HEK293 (cell line): ENCODE measurements around the gene DCPS.

Experiments used
- CTCF ChIA-PET: fragments of 350-600 bp; formaldehyde crosslinking; extraction: SDS; loops from one replicate; lab custom pipeline; 2021; ENCODE audit warnings: antibody characterized with exemption; lab: Yijun Ruan, JAX
- POLR2A ChIA-PET: fragments of 300-600 bp; formaldehyde crosslinking; extraction: SDS; loops from one replicate; lab custom pipeline; 2020; ENCODE audit warnings: antibody characterized with exemption, inconsistent platforms; lab: Yijun Ruan, JAX
- H3K27ac ChIP-seq: fragments of 200-500 bp; sonication (Bioruptor generic); 2 replicates; pipeline ENCODE4 v1.5.1; 2014; ENCODE audit warnings: low read depth, low read length, control low read depth, inconsistent platforms; ENCODE audit errors: extremely low read depth
- H3K36me3 ChIP-seq, 2 experiments: fragments of 200-500 bp in 1 of 2; sonication (Bioruptor generic) in 1 of 2; 1 replicate in 1 of 2; 2 replicates in 1 of 2; pipeline ENCODE4 v1.5.1; 2014 to 2017; ENCODE audit warnings: inconsistent platforms in 2 of 2, low read length in 2 of 2; ENCODE audit not compliant: control insufficient read depth in 2 of 2, insufficient read depth in 1 of 2
- H3K4me1 ChIP-seq: fragments of 200-500 bp; sonication (Bioruptor generic); 2 replicates; pipeline ENCODE4 v1.5.1; 2014; ENCODE audit warnings: mild to moderate bottlenecking, low read length, inconsistent platforms; ENCODE audit not compliant: control insufficient read depth, insufficient read depth
- H3K4me3 ChIP-seq: 2 replicates; pipeline ENCODE4 v1.5.1; 2011; ENCODE audit warnings: low read depth, mild to moderate bottlenecking, control low read depth, low read length, moderate library complexity
- H3K9me3 ChIP-seq: fragments of 200-500 bp; sonication (Bioruptor generic); 2 replicates; pipeline ENCODE4 v1.5.1; 2014; ENCODE audit warnings: low read depth, low read length, inconsistent platforms; ENCODE audit not compliant: control insufficient read depth, insufficient read depth
- EGR2 ChIP-seq: fragments of 450-650 bp; formaldehyde crosslinking; IDR thresholded peaks from 2 replicates; pipeline ENCODE4 v1.5.1; 2016; ENCODE audit warnings: low read depth, missing biosample characterization, missing genetic modification characterization
- GLIS1 ChIP-seq: fragments of 450-650 bp; formaldehyde crosslinking; IDR thresholded peaks from 2 replicates; pipeline ENCODE4 v1.5.1; 2016; ENCODE audit warnings: missing biosample characterization, missing genetic modification characterization
- KLF8 ChIP-seq: fragments of 450-650 bp; formaldehyde crosslinking; IDR thresholded peaks from 2 replicates; pipeline ENCODE4 v1.5.1; 2016; ENCODE audit warnings: missing biosample characterization, missing genetic modification characterization
- MZF1 ChIP-seq: fragments of 450-650 bp; formaldehyde crosslinking; IDR thresholded peaks from 2 replicates; pipeline ENCODE4 v1.5.1; 2017; ENCODE audit warnings: missing biosample characterization, missing genetic modification characterization, borderline replicate concordance
- ZBTB20 ChIP-seq: fragments of 450-650 bp; formaldehyde crosslinking; IDR thresholded peaks from 2 replicates; pipeline ENCODE4 v1.5.1; 2016; ENCODE audit warnings: missing biosample characterization, missing genetic modification characterization
- ZEB2 ChIP-seq: fragments of 450-650 bp; formaldehyde crosslinking; IDR thresholded peaks from 2 replicates; pipeline ENCODE4 v1.5.1; 2016; ENCODE audit warnings: missing biosample characterization, missing genetic modification characterization
- ZFHX2 ChIP-seq: fragments of 450-650 bp; formaldehyde crosslinking; conservative IDR thresholded peaks from 2 replicates; pipeline ENCODE4 v1.5.1; 2016; ENCODE audit warnings: missing biosample characterization, missing genetic modification characterization
- ZNF132 ChIP-seq: fragments of 450-650 bp; formaldehyde crosslinking; IDR thresholded peaks from 2 replicates; pipeline ENCODE4 v1.5.1; 2017; ENCODE audit warnings: missing biosample characterization, missing genetic modification characterization, borderline replicate concordance
- ZNF16 ChIP-seq: fragments of 450-650 bp; formaldehyde crosslinking; IDR thresholded peaks from 2 replicates; pipeline ENCODE4 v1.5.1; 2016; ENCODE audit warnings: low read depth, missing biosample characterization, missing genetic modification characterization
- ZNF169 ChIP-seq: fragments of 450-650 bp; formaldehyde crosslinking; IDR thresholded peaks from 2 replicates; pipeline ENCODE4 v1.5.1; 2016; ENCODE audit warnings: missing biosample characterization, missing genetic modification characterization
- ZNF302 ChIP-seq: fragments of 450-650 bp; formaldehyde crosslinking; IDR thresholded peaks from 2 replicates; pipeline ENCODE4 v1.5.1; 2016; ENCODE audit warnings: missing biosample characterization, missing genetic modification characterization, low read depth
- ZNF654 ChIP-seq: fragments of 450-650 bp; formaldehyde crosslinking; IDR thresholded peaks from 2 replicates; pipeline ENCODE4 v1.5.1; 2016; ENCODE audit warnings: low read depth, missing biosample characterization, missing genetic modification characterization
- ZNF707 ChIP-seq: fragments of 450-650 bp; formaldehyde crosslinking; IDR thresholded peaks from 2 replicates; pipeline ENCODE4 v1.5.1; 2016; ENCODE audit warnings: missing biosample characterization, missing genetic modification characterization
- ZXDB ChIP-seq: fragments of 450-650 bp; formaldehyde crosslinking; IDR thresholded peaks from 2 replicates; pipeline ENCODE4 v1.5.1; 2016; ENCODE audit warnings: missing biosample characterization, missing genetic modification characterization
- TF ChIP-seq, protein P1 (sequence below): fragments of 450-650 bp; formaldehyde crosslinking; IDR thresholded peaks from 2 replicates; pipeline ENCODE4 v1.5.1; 2016; ENCODE audit warnings: missing biosample characterization, missing genetic modification characterization, borderline replicate concordance
- TF ChIP-seq, protein P2 (sequence below): fragments of 450-650 bp; formaldehyde crosslinking; IDR thresholded peaks from 2 replicates; pipeline ENCODE4; 2016; ENCODE audit warnings: missing biosample characterization, missing genetic modification characterization
- TF ChIP-seq, protein P3 (sequence below): fragments of 450-650 bp; formaldehyde crosslinking; IDR thresholded peaks from 2 replicates; pipeline ENCODE4 v1.5.1; 2016; ENCODE audit warnings: missing biosample characterization, missing genetic modification characterization
- TF ChIP-seq, protein P4 (sequence below): fragments of 450-650 bp; formaldehyde crosslinking; IDR thresholded peaks from 2 replicates; pipeline ENCODE4 v1.5.1; 2016; ENCODE audit warnings: missing biosample characterization, missing genetic modification characterization
- TF ChIP-seq, protein P5 (sequence below): fragments of 450-650 bp; formaldehyde crosslinking; IDR thresholded peaks from 2 replicates; pipeline ENCODE4 v1.5.1; 2016; ENCODE audit warnings: missing biosample characterization, missing genetic modification characterization
- TF ChIP-seq, protein P6 (sequence below): fragments of 450-650 bp; formaldehyde crosslinking; IDR thresholded peaks from 2 replicates; pipeline ENCODE4 v1.5.1; 2016; ENCODE audit warnings: missing biosample characterization, missing genetic modification characterization

The DCPS gene

DNA sequence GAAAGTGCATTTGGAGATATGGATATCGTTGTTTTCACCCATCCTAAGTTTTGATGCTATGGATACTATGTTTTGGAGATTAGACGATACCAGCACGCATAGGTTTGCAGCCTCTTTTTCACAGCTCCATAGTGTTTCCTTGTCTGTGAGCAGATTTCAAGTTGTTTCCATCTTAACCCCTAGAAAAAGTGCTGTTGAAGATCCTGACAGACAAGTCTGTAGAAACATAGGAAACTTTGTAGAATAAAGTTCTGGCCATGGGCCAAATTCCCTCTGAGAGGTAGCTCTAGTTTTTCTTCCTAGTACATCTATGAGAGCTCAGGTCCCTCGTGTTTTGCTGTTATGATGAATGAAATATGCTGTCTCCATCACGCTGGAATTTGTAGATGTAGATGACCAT, 84.0 kb downstream of the DCPS start:
- Histone ChIP-seq H3K9me3 (no peaks in the 10 kb centered on the region), H3K36me3 (no peaks in the 10 kb centered on the region), H3K4me1 (no peaks in the 10 kb centered on the region), H3K4me3 (no peak overlapping the region), H3K27ac (no peak overlapping the region)
- TF ChIP-seq ZFHX2 (tag by site-specific recombination) = no peak
- TF ChIP-seq KLF8 (tag by site-specific recombination) = no peak
- no peak for TF ChIP-seq ZBTB20 (tag by site-specific recombination)
- TF ChIP-seq, protein P1, sequence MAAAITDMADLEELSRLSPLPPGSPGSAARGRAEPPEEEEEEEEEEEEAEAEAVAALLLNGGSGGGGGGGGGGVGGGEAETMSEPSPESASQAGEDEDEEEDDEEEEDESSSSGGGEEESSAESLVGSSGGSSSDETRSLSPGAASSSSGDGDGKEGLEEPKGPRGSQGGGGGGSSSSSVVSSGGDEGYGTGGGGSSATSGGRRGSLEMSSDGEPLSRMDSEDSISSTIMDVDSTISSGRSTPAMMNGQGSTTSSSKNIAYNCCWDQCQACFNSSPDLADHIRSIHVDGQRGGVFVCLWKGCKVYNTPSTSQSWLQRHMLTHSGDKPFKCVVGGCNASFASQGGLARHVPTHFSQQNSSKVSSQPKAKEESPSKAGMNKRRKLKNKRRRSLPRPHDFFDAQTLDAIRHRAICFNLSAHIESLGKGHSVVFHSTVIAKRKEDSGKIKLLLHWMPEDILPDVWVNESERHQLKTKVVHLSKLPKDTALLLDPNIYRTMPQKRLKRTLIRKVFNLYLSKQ (tag by site-specific recombination) = no peak
- TF ChIP-seq, protein P2, sequence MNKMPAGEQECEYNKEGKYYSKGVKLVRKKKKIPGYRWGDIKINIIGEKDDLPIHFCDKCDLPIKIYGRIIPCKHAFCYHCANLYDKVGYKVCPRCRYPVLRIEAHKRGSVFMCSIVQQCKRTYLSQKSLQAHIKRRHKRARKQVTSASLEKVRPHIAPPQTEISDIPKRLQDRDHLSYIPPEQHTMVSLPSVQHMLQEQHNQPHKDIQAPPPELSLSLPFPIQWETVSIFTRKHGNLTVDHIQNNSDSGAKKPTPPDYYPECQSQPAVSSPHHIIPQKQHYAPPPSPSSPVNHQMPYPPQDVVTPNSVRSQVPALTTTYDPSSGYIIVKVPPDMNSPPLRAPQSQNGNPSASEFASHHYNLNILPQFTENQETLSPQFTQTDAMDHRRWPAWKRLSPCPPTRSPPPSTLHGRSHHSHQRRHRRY (tag by site-specific recombination) = no peak
- POLR2A ChIA-PET = no interaction called here
- CTCF ChIA-PET = interaction anchor here (1.6 kb wide), 1 partner anchor 77 kb away, joined by 4 read pairs; no protein-coding TSS in a partner anchor

DNA sequence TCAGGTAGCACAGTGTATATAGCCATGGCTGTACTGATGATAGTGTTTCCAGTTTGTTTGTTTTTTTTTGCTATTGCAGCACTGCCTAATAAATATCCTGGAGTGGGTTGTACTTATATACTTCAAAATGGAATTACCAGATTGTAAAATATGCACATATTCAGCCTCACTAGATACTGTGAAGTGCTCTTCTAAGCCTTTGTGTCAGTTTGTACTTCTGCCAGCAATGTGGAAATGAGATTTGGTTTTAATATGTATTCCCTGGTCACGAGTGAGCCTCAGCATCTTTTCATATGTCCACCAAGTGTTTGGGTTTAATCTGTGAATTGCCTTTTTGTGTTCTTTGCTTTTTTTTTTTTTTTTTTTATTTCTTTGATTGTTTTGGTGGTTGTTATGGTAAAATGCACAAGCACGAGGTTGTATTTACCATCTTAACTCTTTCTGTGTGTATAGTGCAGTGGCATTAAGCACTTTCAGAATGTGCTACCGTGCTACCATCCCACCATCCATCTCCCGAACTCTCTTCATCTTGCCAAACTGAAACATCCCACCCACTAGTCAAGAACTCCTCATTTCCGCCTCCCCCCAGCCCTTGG, 86.5 kb downstream of the DCPS start:
- Histone ChIP-seq H3K36me3 (no peaks in the 10 kb centered on the region), H3K4me3 (no peak overlapping the region), H3K9me3 (no peaks in the 10 kb centered on the region), H3K4me1 (no peaks in the 10 kb centered on the region), H3K27ac (no peak overlapping the region)
- TF ChIP-seq EGR2 = no peak
- TF ChIP-seq, protein P3, sequence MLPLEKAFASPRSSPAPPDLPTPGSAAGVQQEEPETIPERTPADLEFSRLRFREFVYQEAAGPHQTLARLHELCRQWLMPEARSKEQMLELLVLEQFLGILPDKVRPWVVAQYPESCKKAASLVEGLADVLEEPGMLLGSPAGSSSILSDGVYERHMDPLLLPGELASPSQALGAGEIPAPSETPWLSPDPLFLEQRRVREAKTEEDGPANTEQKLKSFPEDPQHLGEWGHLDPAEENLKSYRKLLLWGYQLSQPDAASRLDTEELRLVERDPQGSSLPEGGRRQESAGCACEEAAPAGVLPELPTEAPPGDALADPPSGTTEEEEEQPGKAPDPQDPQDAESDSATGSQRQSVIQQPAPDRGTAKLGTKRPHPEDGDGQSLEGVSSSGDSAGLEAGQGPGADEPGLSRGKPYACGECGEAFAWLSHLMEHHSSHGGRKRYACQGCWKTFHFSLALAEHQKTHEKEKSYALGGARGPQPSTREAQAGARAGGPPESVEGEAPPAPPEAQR = no peak
- TF ChIP-seq MZF1 (tag by site-specific recombination) = no peak
- TF ChIP-seq ZNF707 (tag by site-specific recombination) = no peak
- no peak for TF ChIP-seq ZNF169 (tag by site-specific recombination)
- TF ChIP-seq ZNF132 = no peak
- no peak for TF ChIP-seq ZEB2 (tag by site-specific recombination)
- TF ChIP-seq, protein P4, sequence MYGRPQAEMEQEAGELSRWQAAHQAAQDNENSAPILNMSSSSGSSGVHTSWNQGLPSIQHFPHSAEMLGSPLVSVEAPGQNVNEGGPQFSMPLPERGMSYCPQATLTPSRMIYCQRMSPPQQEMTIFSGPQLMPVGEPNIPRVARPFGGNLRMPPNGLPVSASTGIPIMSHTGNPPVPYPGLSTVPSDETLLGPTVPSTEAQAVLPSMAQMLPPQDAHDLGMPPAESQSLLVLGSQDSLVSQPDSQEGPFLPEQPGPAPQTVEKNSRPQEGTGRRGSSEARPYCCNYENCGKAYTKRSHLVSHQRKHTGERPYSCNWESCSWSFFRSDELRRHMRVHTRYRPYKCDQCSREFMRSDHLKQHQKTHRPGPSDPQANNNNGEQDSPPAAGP (tag by site-specific recombination) = no peak
- TF ChIP-seq, protein P5, sequence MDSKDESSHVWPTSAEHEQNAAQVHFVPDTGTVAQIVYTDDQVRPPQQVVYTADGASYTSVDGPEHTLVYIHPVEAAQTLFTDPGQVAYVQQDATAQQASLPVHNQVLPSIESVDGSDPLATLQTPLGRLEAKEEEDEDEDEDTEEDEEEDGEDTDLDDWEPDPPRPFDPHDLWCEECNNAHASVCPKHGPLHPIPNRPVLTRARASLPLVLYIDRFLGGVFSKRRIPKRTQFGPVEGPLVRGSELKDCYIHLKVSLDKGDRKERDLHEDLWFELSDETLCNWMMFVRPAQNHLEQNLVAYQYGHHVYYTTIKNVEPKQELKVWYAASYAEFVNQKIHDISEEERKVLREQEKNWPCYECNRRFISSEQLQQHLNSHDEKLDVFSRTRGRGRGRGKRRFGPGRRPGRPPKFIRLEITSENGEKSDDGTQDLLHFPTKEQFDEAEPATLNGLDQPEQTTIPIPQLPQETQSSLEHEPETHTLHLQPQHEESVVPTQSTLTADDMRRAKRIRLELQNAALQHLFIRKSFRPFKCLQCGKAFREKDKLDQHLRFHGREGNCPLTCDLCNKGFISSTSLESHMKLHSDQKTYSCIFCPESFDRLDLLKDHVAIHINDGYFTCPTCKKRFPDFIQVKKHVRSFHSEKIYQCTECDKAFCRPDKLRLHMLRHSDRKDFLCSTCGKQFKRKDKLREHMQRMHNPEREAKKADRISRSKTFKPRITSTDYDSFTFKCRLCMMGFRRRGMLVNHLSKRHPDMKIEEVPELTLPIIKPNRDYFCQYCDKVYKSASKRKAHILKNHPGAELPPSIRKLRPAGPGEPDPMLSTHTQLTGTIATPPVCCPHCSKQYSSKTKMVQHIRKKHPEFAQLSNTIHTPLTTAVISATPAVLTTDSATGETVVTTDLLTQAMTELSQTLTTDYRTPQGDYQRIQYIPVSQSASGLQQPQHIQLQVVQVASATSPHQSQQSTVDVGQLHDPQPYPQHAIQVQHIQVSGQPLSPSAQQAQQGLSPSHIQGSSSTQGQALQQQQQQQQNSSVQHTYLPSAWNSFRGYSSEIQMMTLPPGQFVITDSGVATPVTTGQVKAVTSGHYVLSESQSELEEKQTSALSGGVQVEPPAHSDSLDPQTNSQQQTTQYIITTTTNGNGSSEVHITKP (tag by site-specific recombination) = no peak
- TF ChIP-seq ZNF16 (tag by site-specific recombination) = no peak
- TF ChIP-seq ZXDB (tag by site-specific recombination) = no peak
- TF ChIP-seq, protein P6, sequence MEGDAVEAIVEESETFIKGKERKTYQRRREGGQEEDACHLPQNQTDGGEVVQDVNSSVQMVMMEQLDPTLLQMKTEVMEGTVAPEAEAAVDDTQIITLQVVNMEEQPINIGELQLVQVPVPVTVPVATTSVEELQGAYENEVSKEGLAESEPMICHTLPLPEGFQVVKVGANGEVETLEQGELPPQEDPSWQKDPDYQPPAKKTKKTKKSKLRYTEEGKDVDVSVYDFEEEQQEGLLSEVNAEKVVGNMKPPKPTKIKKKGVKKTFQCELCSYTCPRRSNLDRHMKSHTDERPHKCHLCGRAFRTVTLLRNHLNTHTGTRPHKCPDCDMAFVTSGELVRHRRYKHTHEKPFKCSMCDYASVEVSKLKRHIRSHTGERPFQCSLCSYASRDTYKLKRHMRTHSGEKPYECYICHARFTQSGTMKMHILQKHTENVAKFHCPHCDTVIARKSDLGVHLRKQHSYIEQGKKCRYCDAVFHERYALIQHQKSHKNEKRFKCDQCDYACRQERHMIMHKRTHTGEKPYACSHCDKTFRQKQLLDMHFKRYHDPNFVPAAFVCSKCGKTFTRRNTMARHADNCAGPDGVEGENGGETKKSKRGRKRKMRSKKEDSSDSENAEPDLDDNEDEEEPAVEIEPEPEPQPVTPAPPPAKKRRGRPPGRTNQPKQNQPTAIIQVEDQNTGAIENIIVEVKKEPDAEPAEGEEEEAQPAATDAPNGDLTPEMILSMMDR (tag by site-specific recombination) = no peak
- TF ChIP-seq ZNF302 (tag by site-specific recombination) = no peak
- TF ChIP-seq ZNF654 (tag by site-specific recombination) = no peak
- TF ChIP-seq GLIS1 (tag by site-specific recombination) = no peak
- ChIA-PET CTCF (no interaction called here), POLR2A (no interaction called here)
